ENCODE measurements around the gene TFG.

Gene TFG

DNA sequence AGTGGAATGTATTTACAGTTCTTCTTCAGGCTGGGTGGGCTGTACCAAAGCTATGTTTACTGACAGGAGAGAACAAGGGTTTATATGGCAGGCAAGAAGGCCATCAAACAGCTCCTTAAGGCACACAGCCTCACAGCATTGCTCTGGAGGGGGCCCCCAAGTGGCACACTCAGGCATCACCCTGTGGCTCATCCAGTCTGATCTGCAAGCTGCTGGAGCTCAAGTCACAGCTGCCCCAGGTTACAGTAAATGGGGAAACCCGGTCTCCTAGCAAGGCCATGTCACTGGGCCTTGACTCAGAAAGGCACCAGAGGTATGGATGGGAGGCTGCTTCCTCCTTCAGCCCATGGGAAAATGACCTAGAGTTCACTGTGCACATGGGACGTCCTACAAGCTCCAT lies 67.5 kb downstream of the TFG start:
- H3K4me2 ChIP-seq (ENCODE audit: low read length) = no peak overlapping the region
- TF ChIP-seq EZH2phosphoT487 (IDR thresholded peaks at IDR 0.05; ENCODE audit: low read depth) = no peak
- TF ChIP-seq, protein P1, sequence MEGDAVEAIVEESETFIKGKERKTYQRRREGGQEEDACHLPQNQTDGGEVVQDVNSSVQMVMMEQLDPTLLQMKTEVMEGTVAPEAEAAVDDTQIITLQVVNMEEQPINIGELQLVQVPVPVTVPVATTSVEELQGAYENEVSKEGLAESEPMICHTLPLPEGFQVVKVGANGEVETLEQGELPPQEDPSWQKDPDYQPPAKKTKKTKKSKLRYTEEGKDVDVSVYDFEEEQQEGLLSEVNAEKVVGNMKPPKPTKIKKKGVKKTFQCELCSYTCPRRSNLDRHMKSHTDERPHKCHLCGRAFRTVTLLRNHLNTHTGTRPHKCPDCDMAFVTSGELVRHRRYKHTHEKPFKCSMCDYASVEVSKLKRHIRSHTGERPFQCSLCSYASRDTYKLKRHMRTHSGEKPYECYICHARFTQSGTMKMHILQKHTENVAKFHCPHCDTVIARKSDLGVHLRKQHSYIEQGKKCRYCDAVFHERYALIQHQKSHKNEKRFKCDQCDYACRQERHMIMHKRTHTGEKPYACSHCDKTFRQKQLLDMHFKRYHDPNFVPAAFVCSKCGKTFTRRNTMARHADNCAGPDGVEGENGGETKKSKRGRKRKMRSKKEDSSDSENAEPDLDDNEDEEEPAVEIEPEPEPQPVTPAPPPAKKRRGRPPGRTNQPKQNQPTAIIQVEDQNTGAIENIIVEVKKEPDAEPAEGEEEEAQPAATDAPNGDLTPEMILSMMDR (IDR thresholded peaks at IDR 0.05; ENCODE audit: low read depth, low read length) = peak; percentile 12; the same call in 1 of the 2 replicates
- no peak overlapping the region for H3K4me3 ChIP-seq (ENCODE audit: low read length)
- H3K27ac ChIP-seq (ENCODE audit: low read length) = no peak overlapping the region
- H3K79me2 ChIP-seq (ENCODE audit: low read length) = no peaks in the 10 kb centered on the region
- H2AFZ ChIP-seq (ENCODE audit: low read depth, low read length) = no peak overlapping the region
- no peak overlapping the region for H3K9ac ChIP-seq (ENCODE audit: low read length)
- H3K27me3 ChIP-seq (ENCODE audit: low read depth, low read length) = no peaks in the 10 kb centered on the region
- H3K4me1 ChIP-seq (ENCODE audit: low read length) = no peaks in the 10 kb centered on the region
- no peaks in the 10 kb centered on the region for H3K9me3 ChIP-seq (ENCODE audit: insufficient read depth, low read length)
- no peaks in the 10 kb centered on the region for H4K20me1 ChIP-seq (ENCODE audit: insufficient read depth, low read length)
- no peaks in the 10 kb centered on the region for H3K36me3 ChIP-seq (replicated peaks; ENCODE audit: low read depth, low read length)

DNA sequence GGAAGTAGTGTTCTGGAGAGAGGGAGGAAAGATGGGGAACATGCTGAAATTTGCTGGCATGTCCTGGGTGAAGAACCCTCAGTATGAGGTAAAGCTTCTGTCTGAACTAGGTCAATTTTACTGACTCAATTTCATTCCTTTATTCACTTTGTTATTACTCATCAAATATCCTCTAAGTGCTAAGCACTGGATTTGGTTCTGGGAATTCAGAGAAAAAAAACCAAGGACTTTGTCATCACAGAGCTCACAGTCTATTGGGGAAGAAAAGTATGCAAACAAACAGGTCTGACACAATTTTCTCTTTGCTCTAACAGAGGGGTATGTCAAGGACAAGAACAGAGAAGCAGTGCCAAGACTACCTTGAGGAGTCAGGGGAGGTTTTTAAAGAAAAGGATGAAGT lies 68.0 kb downstream of the TFG start:
- no peaks in the 10 kb centered on the region for H3K36me3 ChIP-seq (replicated peaks; ENCODE audit: low read depth, low read length)
- TF ChIP-seq, protein P1 (IDR thresholded peaks at IDR 0.05; ENCODE audit: low read depth, low read length) = no peak
- no peak for TF ChIP-seq EZH2phosphoT487 (IDR thresholded peaks at IDR 0.05; ENCODE audit: low read depth)
- no peaks in the 10 kb centered on the region for H3K4me1 ChIP-seq (ENCODE audit: low read length)
- H3K4me2 ChIP-seq (ENCODE audit: low read length) = no peak overlapping the region
- H3K4me3 ChIP-seq (ENCODE audit: low read length) = no peak overlapping the region
- H3K27me3 ChIP-seq (ENCODE audit: low read depth, low read length) = no peaks in the 10 kb centered on the region
- H3K9me3 ChIP-seq (ENCODE audit: insufficient read depth, low read length) = no peaks in the 10 kb centered on the region
- no peaks in the 10 kb centered on the region for H3K79me2 ChIP-seq (ENCODE audit: low read length)
- no peak overlapping the region for H3K9ac ChIP-seq (ENCODE audit: low read length)
- H3K27ac ChIP-seq (ENCODE audit: low read length) = no peak overlapping the region
- H2AFZ ChIP-seq (ENCODE audit: low read depth, low read length) = no peak overlapping the region
- no peaks in the 10 kb centered on the region for H4K20me1 ChIP-seq (ENCODE audit: insufficient read depth, low read length)

DNA sequence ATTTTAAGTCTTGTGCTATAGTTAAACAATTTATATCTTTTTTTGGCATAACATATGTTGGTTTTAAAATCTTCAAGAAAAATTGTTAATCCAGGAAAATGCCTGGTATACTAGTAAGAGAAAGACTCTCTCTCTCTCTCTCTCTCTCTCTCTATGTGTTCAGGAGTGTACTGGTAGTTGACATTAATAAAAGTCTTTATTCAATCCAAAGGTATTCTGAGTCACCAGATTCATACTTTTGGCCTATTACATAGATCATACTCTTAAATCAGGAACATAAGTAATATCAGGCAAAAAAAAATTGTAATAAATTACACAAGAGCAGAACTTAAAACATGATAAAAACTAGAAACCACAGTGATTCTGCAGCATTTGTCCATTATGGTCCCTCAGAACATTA lies 70.2 kb downstream of the TFG start:
- H3K27ac ChIP-seq (ENCODE audit: low read length) = no peak overlapping the region
- H4K20me1 ChIP-seq (ENCODE audit: insufficient read depth, low read length) = no peaks in the 10 kb centered on the region
- H3K4me2 ChIP-seq (ENCODE audit: low read length) = no peak overlapping the region
- no peak overlapping the region for H3K4me3 ChIP-seq (ENCODE audit: low read length)
- H3K9me3 ChIP-seq (ENCODE audit: insufficient read depth, low read length) = no peaks in the 10 kb centered on the region
- H3K4me1 ChIP-seq (ENCODE audit: low read length) = no peaks in the 10 kb centered on the region
- no peak overlapping the region for H2AFZ ChIP-seq (ENCODE audit: low read depth, low read length)
- H3K27me3 ChIP-seq (ENCODE audit: low read depth, low read length) = no peaks in the 10 kb centered on the region
- no peaks in the 10 kb centered on the region for H3K79me2 ChIP-seq (ENCODE audit: low read length)
- TF ChIP-seq, protein P1 (IDR thresholded peaks at IDR 0.05; ENCODE audit: low read depth, low read length) = no peak
- no peak for TF ChIP-seq EZH2phosphoT487 (IDR thresholded peaks at IDR 0.05; ENCODE audit: low read depth)
- H3K9ac ChIP-seq (ENCODE audit: low read length) = no peak overlapping the region
- no peaks in the 10 kb centered on the region for H3K36me3 ChIP-seq (replicated peaks; ENCODE audit: low read depth, low read length)

DNA sequence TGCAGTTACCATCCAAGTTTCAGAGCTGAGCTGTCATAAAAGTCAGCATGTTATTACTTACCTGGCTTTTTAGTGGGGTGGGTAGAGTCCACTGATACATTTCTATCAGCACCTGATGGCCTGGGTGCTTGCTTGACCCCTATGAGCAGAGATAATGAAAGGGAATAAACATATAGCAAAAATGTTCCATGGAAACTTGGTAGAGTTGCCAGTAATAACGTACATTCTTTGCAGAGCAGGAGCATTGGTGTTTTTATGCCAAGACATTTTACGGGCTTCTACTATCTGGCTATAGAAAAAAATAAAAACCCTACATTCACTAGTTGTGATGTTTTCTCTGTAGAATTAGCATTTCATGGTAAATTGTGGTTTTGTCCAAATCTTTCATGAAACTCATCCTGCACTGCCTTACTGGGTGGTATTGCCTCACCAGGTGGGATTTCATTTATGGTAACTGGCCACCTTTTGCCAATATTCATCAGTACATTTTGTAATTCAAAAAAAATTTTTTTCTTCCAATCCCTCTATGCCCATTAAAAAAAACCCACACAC lies 70.9 kb downstream of the TFG start:
- no peak overlapping the region for H2AFZ ChIP-seq (ENCODE audit: low read depth, low read length)
- TF ChIP-seq, protein P1 (IDR thresholded peaks at IDR 0.05; ENCODE audit: low read depth, low read length) = no peak
- no peak for TF ChIP-seq EZH2phosphoT487 (IDR thresholded peaks at IDR 0.05; ENCODE audit: low read depth)
- H3K36me3 ChIP-seq (replicated peaks; ENCODE audit: low read depth, low read length) = no peaks in the 10 kb centered on the region
- no peak overlapping the region for H3K9ac ChIP-seq (ENCODE audit: low read length)
- no peak overlapping the region for H3K4me3 ChIP-seq (ENCODE audit: low read length)
- H3K4me2 ChIP-seq (ENCODE audit: low read length) = no peak overlapping the region
- H3K27ac ChIP-seq (ENCODE audit: low read length) = no peak overlapping the region
- no peaks in the 10 kb centered on the region for H3K79me2 ChIP-seq (ENCODE audit: low read length)
- no peaks in the 10 kb centered on the region for H3K4me1 ChIP-seq (ENCODE audit: low read length)
- no peaks in the 10 kb centered on the region for H3K9me3 ChIP-seq (ENCODE audit: insufficient read depth, low read length)
- H3K27me3 ChIP-seq (ENCODE audit: low read depth, low read length) = no peaks in the 10 kb centered on the region
- H4K20me1 ChIP-seq (ENCODE audit: insufficient read depth, low read length) = no peaks in the 10 kb centered on the region
